ENCODE results near the gene CAPRIN1. TPM values are rescaled to one million over a fixed set of nuclear protein-coding genes. Genes with fewer than 3 reads are reported as not detected.

The CAPRIN1 gene
- polyA plus RNA-seq, 1 donor (not counting 4 experiments of a cell fraction or from before 2014, with no cell fraction given) = 207 TPM

GRCh38 chr11:34029176-34029575, 22.4 kb upstream of the CAPRIN1 start:
- Histone ChIP-seq H3K9ac (ENCODE audit: control insufficient read depth, extremely low read depth, insufficient read depth, low read length) (no peak overlapping the region), H2AFZ (ENCODE audit: control insufficient read depth, low read length) (peak overlapping the region; percentile 28), H3K9me1 (ENCODE audit: control insufficient read depth, extremely low read depth, insufficient read depth, low read length) (no peaks in the 10 kb centered on the region), H3K4me2 (ENCODE audit: control insufficient read depth, extremely low read depth, insufficient read depth, low read depth, low read length) (peak overlapping the region; percentile 19), H3K79me2 (ENCODE audit: control insufficient read depth, insufficient read depth, low read length) (no peaks in the 10 kb centered on the region), H3K4me3 (ENCODE audit: control insufficient read depth in 2 of 3, extremely low read depth in 1 of 3, insufficient read depth in 2 of 3, low read depth in 1 of 3, low read length in 3 of 3) (no peak overlapping the region), H3K27me3 (ENCODE audit: control insufficient read depth, extremely low read depth, insufficient read depth, low read length) (no peaks in the 10 kb centered on the region), H3K36me3 (ENCODE audit: control insufficient read depth in 2 of 2, extremely low read depth in 1 of 2, insufficient read depth in 2 of 2, low read length in 2 of 2) (no peaks in the 10 kb centered on the region), H3K27ac (ENCODE audit: control insufficient read depth, insufficient read depth, low read length) (no peak overlapping the region), H3K9me3 (ENCODE audit: control insufficient read depth, low read depth, low read length) (no peaks in the 10 kb centered on the region), H4K20me1 (ENCODE audit: control insufficient read depth, extremely low read depth, insufficient read depth, low read length) (no peaks in the 10 kb centered on the region), H3K4me1 (ENCODE audit: control insufficient read depth, extremely low read depth, insufficient read depth, low read length) (peaks cover 18% of the 10 kb centered on the region)
- DNase-seq (ENCODE audit: low read depth, low spot score) (no peak), FAIRE-seq (no peak)
- no peak for TF ChIP-seq CTCF (optimal IDR thresholded peaks at IDR 0.05 in 1 of 3, IDR thresholded peaks at IDR 0.05 in 1 of 3, conservative IDR thresholded peaks at IDR 0.05 in 1 of 3; ENCODE audit: extremely low read depth in 1 of 3, insufficient read depth in 2 of 3, low read length in 3 of 3)
- TF ChIP-seq EZH2 (IDR thresholded peaks at IDR 0.05; ENCODE audit: low read length) = no peak
- dilution Hi-C loops (cut with MboI; ENCODE audit: extremely low pct_ligation_motif_present, low sequenced_read_pairs) = no loop called here

- DNase-seq (ENCODE audit: low read depth, low spot score) = peak; percentile 87
- TF ChIP-seq CTCF (optimal IDR thresholded peaks at IDR 0.05 in 1 of 3, IDR thresholded peaks at IDR 0.05 in 1 of 3, conservative IDR thresholded peaks at IDR 0.05 in 1 of 3; ENCODE audit: extremely low read depth in 1 of 3, insufficient read depth in 2 of 3, low read length in 3 of 3) (no peak), EZH2 (IDR thresholded peaks at IDR 0.05; ENCODE audit: low read length) (no peak)
- Histone ChIP-seq H4K20me1 (ENCODE audit: control insufficient read depth, extremely low read depth, insufficient read depth, low read length) (no peaks in the 10 kb centered on the region), H3K4me1 (ENCODE audit: control insufficient read depth, extremely low read depth, insufficient read depth, low read length) (peaks cover 18% of the 10 kb centered on the region), H3K9ac (ENCODE audit: control insufficient read depth, extremely low read depth, insufficient read depth, low read length) (no peak overlapping the region), H3K27me3 (ENCODE audit: control insufficient read depth, extremely low read depth, insufficient read depth, low read length) (no peaks in the 10 kb centered on the region), H3K4me3 (ENCODE audit: control insufficient read depth in 2 of 3, extremely low read depth in 1 of 3, insufficient read depth in 2 of 3, low read depth in 1 of 3, low read length in 3 of 3) (no peak overlapping the region), H2AFZ (ENCODE audit: control insufficient read depth, low read length) (no peak overlapping the region), H3K4me2 (ENCODE audit: control insufficient read depth, extremely low read depth, insufficient read depth, low read depth, low read length) (peak overlapping the region; percentile 41), H3K36me3 (ENCODE audit: control insufficient read depth in 2 of 2, extremely low read depth in 1 of 2, insufficient read depth in 2 of 2, low read length in 2 of 2) (no peaks in the 10 kb centered on the region), H3K27ac (ENCODE audit: control insufficient read depth, insufficient read depth, low read length) (no peak overlapping the region), H3K9me3 (ENCODE audit: control insufficient read depth, low read depth, low read length) (no peaks in the 10 kb centered on the region), H3K79me2 (ENCODE audit: control insufficient read depth, insufficient read depth, low read length) (no peaks in the 10 kb centered on the region), H3K9me1 (ENCODE audit: control insufficient read depth, extremely low read depth, insufficient read depth, low read length) (no peaks in the 10 kb centered on the region)
- FAIRE-seq = peak; percentile 68
- dilution Hi-C loops (cut with MboI; ENCODE audit: extremely low pct_ligation_motif_present, low sequenced_read_pairs) = no loop called here
These were observed 21.1 kb upstream of the CAPRIN1 start for GRCh38 chr11:34030382-34030781.
